HL-60 (cell line): ENCODE data around the gene MOGAT1.
"Not testable (repeated sequence)": the region's sequence is repeated elsewhere in the genome, so short reads cannot be mapped to it uniquely, and the experiment has no call there.

Experiments
- DNase-seq, 2 experiments: peaks; one replicate each; pipeline ENCODE4 v3.0.0-alpha.2; 2010 to 2020; ENCODE audit warnings: low read depth in 1 of 2, low spot score in 1 of 2
- H3K27ac ChIP-seq: fragments of 250-450 bp; sonication (Bioruptor Pico); replicated peaks from 2 replicates; pipeline ENCODE4 v1.5.1; 2020; ENCODE audit warnings: mild to moderate bottlenecking, moderate library complexity
- H3K27me3 ChIP-seq: fragments of 250-450 bp; sonication (Bioruptor Pico); 2 replicates; pipeline ENCODE4 v1.5.1; 2021; ENCODE audit warnings: mild to moderate bottlenecking, moderate library complexity; ENCODE audit not compliant: insufficient read depth, poor library complexity, severe bottlenecking
- H3K4me3 ChIP-seq: replicated peaks from 2 replicates; pipeline ENCODE4 v1.5.1; 2011; ENCODE audit warnings: mild to moderate bottlenecking, control low read depth, low read length; ENCODE audit not compliant: insufficient read depth
- CTCF ChIP-seq: IDR thresholded peaks from one replicate; pipeline ENCODE4 v1.5.1; 2011; ENCODE audit warnings: low read length, control low read depth, inconsistent platforms; ENCODE audit not compliant: insufficient read depth
- GABPA ChIP-seq: IDR thresholded peaks from 2 replicates; pipeline ENCODE4 v1.6.1; 2012; ENCODE audit warnings: low read depth
- POLR2AphosphoS5 ChIP-seq: IDR thresholded peaks from 2 replicates; pipeline ENCODE4 v1.6.1; 2012; ENCODE audit warnings: low read depth
- REST ChIP-seq: IDR thresholded peaks from 2 replicates; pipeline ENCODE4 v1.6.1; 2012; ENCODE audit warnings: low read depth; ENCODE audit not compliant: insufficient replicate concordance
- SPI1 ChIP-seq: IDR thresholded peaks from 2 replicates; pipeline ENCODE4 v1.6.1; 2012; ENCODE audit warnings: low read depth, mild to moderate bottlenecking, borderline replicate concordance

MOGAT1 gene

GRCh38 chr2:222690564-222691200 lies 19.2 kb downstream of the MOGAT1 start:
- H3K4me3 ChIP-seq, result no peak overlapping the region
- TF ChIP-seq POLR2AphosphoS5 (no peak), SPI1 (no peak; the same call in 1 of the 2 replicates), CTCF (peak; percentile 99), REST (no peak)
- DNase-seq, result peak; percentile 60 to 85
- H3K27me3 ChIP-seq, result no peaks in the 10 kb centered on the region
- H3K27ac ChIP-seq, result no peak overlapping the region

- not testable (repeated sequence) for H3K27me3 ChIP-seq, H3K4me3 ChIP-seq, H3K27ac ChIP-seq, DNase-seq
These were observed 22.0 kb downstream of the MOGAT1 start for GRCh38 chr2:222693413-222693812.

GRCh38 chr2:222693837-222694236 lies 22.4 kb downstream of the MOGAT1 start:
- DNase-seq, result no peak

GRCh38 chr2:222698276-222698675 lies 26.8 kb downstream of the MOGAT1 start:
- no peak for TF ChIP-seq CTCF
- H3K27me3 ChIP-seq, result no peaks in the 10 kb centered on the region
- H3K4me3 ChIP-seq, result no peak overlapping the region
- H3K27ac ChIP-seq, result no peak overlapping the region
- DNase-seq, result no peak

More at GRCh38 chr2:222693837-222694236, 22.4 kb downstream of the MOGAT1 start:
- no peak for TF ChIP-seq POLR2AphosphoS5
- peak; percentile 6 for TF ChIP-seq CTCF
- Histone ChIP-seq H3K4me3 (no peak overlapping the region), H3K27me3 (no peaks in the 10 kb centered on the region), H3K27ac (no peak overlapping the region)

GRCh38 chr2:222701233-222701632 lies 29.8 kb downstream of the MOGAT1 start:
- Histone ChIP-seq H3K27ac (no peak overlapping the region), H3K4me3 (no peak overlapping the region), H3K27me3 (no peaks in the 10 kb centered on the region)
- TF ChIP-seq GABPA, result no peak
- TF ChIP-seq CTCF, result no peak
- TF ChIP-seq POLR2AphosphoS5, result no peak
- TF ChIP-seq REST, result no peak
- no peak for TF ChIP-seq SPI1
- DNase-seq, result no peak
